Placental pericyte (primary cell): ENCODE data around the gene ZNF383. TPM values are rescaled to one million over a fixed set of nuclear protein-coding genes. Genes with fewer than 3 reads are reported as not detected.

Source experiments
- total RNA-seq: library from RNA; depleted of rRNA; stranded (reverse); fragments of >200 nt; gene quantifications from 2 replicates; pipeline ENCODE4 v1.2.3, GENCODE V29; 2012

ZNF383 gene
- total RNA-seq, result 5.6 and 6.8 TPM in 2 replicates

GRCh38 chr19:37217775-37218591 lies at the start of gene ZNF383:
Gene ZNF383, plus strand, starts transcription at chr19:37218214. Its CDS starts 12,240 bp downstream, at chr19:37230454.

GRCh38 chr19:37172368-37173366 lies 45.3 kb upstream of the ZNF383 start, which contains the start of gene ZNF585A:
Gene ZNF585A, minus strand, starts transcription at chr19:37172695. Its CDS starts 2,785 bp downstream, at chr19:37169910.

Other genes with a start within 250 kb of the ZNF383 start
- gene ZNF420, start 139.8 kb upstream of the ZNF383 start, total RNA-seq, result 4.6 and 6.3 TPM in 2 replicates
- gene ZNF585A, start 45.5 kb upstream of the ZNF383 start, total RNA-seq, result 3.1 and 9.7 TPM in 2 replicates
- 13.8 and 19.6 TPM in 2 replicates for gene ZNF585B, start 7.7 kb upstream of the ZNF383 start, total RNA-seq
- 2.8 and 4.9 TPM in 2 replicates for gene ZNF527, start 152.9 kb downstream of the ZNF383 start, total RNA-seq
- gene ZNF569, start 249.2 kb downstream of the ZNF383 start, total RNA-seq, result 3.7 and 6.3 TPM in 2 replicates